SKM-1 treated with dmso at 0.1 percent for 144 hours (cell line): Measurements from ENCODE around the gene OR12D1.
"Not testable (repeated sequence)": the region's sequence is repeated elsewhere in the genome, so short reads cannot be mapped to it uniquely, and the experiment has no call there.

Experiments used
- DNase-seq: peaks from one replicate; lab custom pipeline; 2025; ENCODE audit not compliant: unreplicated experiment; lab: John Stamatoyannopoulos, UW

Gene OR12D1

DNA sequence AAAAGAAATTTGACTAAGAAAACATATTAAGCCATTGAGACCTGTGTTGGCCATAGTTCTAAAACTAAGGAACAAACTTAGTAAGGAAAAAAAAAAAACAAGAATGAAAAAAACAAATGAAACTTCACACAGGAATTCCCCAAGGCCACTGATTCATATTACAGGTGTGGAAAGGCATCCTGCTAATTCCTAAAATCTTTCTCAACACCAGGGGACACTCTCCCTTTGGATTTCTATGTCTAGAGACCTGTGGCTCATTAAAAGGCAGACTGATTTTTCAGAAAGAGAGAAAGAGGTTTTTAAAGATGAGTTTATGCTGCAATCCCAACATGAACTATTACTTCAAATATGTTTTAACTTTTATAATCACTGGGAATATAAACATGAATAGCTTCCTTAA lies at the start of gene OR12D1:
OR12D1 (plus strand) TSS at position 341 of the 400 bp plus-strand sequence.
- no peak for DNase-seq

DNA sequence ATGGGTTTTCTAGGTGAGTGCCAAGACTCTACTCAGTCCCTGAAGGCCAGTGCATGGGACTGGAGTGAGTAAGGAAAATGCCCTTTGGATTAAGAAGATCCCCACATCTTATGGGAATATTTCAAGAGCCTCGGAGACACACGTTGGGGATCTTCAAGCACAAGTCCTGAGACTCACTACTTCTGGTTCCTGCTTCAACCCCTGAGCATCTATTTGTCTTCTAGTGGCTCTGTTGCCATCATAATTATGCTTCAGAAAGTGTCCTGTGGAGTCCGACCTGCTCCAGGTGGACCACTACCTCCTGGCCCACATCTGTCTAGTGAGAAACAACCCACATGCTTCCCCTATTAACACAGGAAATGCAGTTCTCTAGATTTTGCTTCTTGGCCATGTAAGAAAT lies 46.0 kb upstream of the OR12D1 start, which contains the start of gene OR5V1:
OR5V1 (minus strand) TSS at position 101 of the 400 bp plus-strand sequence. CDS start 12,670 bp downstream, outside the sequence.
- DNase-seq, result no peak

DNA sequence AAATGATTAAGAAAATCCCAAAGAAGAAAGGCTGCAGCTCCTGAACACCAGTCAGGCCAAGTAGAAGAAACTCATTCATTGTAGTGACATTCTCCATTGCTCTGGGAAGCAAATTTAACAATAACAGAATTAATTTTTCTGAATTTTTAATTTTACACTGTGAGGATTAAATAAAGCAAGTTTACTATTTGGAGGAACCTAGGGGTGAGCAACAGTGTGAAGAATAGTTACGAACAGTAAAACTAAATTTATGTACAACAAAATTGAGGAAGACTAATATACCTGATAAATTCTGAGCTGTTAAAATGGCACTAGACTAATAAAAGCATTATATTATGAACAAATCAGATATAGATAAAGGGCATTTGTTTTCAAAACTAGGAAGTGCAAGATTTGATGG lies 39.5 kb upstream of the OR12D1 start, which contains the start of gene OR12D3:
OR12D3 (minus strand) TSS at position 101 of the 400 bp plus-strand sequence; CDS start at position 97, 4 bp downstream.
- DNase-seq, result no peak

DNA sequence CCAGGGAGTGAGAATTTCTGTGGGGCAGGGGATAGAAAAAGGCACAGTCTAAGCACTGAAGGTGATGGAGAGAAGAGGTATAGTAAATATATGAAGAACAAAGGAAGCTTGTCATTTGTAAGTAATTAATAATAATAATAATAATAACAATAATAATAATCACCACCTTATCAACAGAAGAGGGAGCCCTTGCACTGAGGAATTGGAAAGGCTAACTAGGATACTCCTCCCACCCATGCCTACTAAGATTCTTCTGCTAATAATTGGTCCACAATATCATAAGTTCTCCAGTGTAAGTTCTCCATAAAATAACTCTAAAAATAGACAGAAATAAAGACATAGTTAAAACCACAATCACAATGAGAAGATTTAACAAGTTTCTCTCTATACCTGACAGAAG lies 38.7 kb upstream of the OR12D1 start:
- no peak for DNase-seq

DNA sequence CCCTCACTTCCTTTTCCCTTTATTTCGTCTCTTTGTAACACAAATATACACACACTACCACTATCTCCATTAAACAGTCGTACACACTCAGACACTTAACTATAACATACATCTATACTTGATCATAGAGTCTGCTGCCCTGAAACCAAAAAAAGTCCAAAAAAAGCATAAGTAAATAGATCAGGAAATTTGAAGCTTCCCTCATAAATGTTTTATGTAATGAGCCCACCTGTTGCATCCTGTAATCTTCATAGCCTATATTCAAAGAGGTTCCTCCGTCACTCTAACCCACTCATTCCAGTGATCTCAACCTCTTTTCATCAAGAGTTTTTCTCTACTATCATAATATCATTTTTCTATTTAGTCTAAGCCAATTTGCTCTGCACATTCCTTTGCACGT lies 26.2 kb upstream of the OR12D1 start:
- no peak for DNase-seq

DNA sequence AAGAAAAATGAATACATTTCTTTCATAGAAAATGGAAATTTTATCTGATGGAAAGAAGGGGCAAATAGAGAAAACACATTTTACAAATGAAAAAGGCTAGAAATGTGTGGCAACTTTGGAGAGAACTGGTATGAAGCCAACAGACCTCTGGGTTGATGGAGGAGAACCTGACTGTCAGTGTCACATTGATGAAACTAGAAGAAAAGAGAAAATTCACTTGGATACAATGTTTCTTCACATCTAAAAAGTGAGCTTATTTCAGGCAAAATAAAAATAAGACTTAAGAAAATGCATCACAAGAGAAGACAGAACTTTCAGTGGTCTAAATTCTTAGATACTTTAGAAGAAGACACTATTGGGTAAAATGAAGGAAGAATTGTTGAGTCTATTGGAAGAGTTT lies 19.4 kb upstream of the OR12D1 start, which contains the start of gene OR12D2:
OR12D2 (plus strand) TSS at position 301 of the 400 bp plus-strand sequence. CDS start 1,069 bp downstream, outside the sequence.
- no peak for DNase-seq

DNA sequence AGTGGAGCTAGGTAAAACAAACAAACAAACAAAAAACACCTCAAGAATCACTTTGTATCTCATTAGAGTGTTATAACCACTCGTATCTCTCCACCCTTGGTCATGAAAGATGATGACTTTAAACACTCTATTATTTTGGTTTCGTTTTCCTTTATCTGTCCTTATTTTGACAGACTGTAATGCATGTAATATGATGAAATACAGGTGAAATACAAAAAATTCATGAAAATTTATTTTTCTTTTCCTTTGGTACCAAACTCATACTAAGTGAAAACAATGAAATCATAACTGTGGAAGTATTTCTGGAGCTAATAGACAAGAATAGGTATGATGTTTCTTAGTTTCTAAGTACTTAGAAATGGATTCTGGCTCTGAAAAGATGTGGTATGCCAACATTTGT lies 15.2 kb upstream of the OR12D1 start:
- DNase-seq, result no peak

DNA sequence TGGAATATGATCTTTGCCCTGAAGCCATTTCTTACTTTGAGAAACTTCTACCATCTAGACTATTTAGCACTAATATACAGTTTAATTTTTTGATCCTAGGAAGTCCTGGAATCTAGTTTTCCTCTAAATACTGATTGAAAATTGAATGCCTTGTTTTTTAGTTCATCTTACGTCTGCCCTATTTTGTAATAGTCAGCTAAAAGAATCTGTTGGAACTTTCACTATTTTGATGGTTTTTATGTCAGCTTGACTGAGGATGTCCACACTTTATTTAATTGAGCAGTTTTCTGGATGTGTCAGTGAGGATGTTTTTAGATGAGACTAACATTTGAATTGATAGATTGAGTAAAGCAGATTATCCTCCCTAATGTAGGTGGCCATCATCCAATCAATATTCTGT lies 10.9 kb upstream of the OR12D1 start:
- DNase-seq, result no peak

DNA sequence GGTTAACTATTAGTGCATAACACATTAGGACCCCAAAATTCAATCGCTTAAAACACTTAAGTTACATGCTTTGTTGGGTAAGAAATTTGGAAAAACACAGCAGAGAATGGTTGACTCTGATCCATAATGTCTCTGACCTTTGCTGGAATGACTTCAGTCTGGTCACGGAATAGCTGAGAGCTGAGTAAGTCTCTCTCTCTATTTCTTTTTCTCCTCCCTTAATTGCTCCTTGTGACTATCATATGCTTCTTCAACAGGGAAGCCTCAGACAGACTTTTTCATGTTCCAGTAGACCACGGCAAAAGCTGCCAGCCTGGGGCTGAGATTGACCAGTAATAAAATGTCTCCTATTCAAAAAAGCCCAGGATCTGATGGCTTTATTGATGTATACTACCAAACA lies 4.8 kb downstream of the OR12D1 start:
- DNase-seq, result no peak

DNA sequence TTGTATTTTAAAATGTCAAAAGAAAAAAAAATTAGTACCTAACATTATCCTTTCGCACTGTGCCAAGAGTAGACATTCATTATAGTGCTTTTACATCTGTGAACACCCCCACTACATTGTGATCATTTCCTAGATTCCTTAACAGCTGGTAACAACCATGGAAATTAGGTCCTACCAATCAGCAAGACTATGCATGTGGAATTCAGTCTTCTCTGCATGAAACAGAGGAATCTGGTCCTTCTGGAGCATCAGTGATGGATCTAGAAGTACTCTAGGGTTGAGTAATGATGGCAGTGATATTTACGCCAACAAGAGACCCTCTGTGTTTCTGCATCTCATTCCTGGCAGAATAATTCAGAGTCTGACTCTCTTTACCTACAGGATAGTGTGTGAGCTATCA lies 9.4 kb downstream of the OR12D1 start:
- no peak for DNase-seq

DNA sequence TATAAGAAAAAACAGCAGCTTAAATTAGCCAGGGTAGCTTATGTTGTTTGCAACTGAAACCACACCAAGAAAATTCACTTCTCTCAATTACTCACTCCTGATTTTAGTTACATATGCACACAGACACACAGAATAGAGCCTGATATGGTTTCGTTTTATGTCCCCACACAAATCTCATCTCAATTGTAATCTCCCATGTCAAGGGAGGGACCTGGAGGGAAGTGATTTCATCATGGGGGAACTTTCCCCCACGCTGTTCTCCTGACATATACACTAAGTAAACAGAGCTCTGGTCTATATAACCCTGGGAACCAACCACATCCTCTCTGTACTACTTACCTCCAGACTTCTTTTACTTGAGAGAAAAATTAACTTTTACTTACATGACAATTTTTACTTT lies 9.8 kb downstream of the OR12D1 start:
- no peak for DNase-seq

DNA sequence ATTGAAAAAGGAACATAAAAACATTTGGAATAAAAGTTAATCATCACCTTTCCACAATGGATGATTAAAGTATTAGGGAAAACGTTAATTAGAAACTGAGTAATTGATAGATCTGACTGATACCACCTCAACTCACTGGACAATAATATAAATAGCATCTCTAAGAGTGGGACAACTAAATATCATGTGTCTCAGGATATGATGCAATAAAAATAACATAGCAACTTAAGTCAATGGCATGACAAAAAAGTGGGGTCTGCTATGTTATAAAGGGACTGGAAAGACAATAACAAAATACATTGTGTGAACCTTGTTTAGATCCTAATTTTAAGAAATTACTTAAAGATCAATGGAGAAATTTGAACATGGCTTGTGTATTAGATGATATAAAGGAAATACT lies 10.3 kb downstream of the OR12D1 start:
- no peak for DNase-seq

DNA sequence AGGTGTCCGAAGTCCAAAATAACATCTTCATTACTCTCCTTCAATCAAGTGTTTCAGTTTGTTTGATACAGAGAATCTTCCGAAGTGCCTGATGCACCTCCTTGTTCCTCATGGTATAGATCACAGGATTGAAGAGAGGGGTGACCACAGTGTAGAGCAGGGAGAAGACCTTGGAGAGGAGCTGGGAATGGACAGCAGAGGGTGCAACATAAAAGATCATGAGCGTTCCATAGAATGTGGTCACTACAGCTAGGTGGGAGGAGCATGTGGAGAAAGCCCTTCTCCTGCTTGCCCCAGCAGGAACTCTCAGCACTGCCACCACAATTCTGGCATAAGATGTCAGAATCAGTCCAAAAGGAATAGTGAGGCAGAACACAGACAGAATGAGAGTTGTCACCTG lies 11.9 kb downstream of the OR12D1 start:
- DNase-seq, result no peak

DNA sequence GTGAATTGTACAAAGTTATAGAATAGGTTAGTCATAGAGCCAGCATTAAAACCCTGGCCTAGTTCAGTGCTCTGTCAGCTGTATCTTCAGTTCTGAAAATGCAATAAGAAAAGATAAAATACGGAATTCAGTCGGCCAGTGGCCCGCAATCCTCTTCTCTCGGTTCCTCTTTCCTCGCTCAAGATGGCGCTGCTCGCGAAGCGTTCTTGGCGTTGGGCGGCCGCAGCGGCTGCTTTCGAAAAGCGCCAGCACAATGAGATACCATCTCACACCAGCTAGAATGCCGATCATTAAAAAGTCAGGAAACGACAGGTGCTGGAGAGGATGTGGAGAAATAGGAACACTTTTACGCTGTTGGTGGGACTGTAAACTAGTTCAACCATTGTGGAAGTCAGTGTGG lies 22.0 kb downstream of the OR12D1 start:
- not testable (repeated sequence) for DNase-seq

DNA sequence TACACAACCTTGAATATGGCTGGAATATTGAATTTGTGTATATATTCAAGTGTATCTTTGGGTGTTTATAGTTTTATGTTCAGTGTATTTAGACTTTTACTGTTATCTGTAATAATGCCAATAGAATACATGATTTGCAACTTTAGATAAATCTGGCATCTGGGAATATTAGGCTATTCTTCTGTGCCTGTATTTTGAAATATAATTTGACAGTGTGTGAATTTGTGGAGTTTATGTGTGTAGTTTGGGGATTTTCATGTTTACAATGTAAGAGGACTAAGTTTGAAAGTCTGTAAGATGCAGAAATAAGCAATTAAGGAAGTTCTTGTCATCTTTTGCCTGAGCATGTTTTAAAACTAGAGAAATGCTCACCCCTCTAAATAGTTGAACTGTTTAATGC lies 24.3 kb downstream of the OR12D1 start, which contains the start of gene OR10C1:
OR10C1 (plus strand) TSS at position 301 of the 400 bp plus-strand sequence. CDS start 710 bp downstream, outside the sequence.
- no peak for DNase-seq

DNA sequence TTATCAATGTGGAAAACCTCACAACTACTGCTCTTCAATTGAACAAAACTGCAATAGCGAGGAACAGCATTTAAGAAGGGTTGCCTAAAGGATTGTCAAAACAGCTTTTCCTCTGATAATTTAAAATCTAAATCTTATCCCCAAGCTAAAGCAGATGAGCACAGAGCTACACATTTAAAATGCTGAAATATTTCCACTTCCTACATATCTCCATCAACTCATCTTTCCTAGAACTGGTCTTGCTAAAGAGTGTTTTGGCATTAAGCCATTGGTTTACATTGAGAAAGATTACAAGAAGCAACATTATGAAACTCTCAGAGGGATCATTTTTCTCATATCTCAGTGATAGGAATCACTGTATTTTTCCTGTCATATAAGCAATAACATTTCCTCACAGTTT lies 28.0 kb downstream of the OR12D1 start:
- DNase-seq, result no peak

DNA sequence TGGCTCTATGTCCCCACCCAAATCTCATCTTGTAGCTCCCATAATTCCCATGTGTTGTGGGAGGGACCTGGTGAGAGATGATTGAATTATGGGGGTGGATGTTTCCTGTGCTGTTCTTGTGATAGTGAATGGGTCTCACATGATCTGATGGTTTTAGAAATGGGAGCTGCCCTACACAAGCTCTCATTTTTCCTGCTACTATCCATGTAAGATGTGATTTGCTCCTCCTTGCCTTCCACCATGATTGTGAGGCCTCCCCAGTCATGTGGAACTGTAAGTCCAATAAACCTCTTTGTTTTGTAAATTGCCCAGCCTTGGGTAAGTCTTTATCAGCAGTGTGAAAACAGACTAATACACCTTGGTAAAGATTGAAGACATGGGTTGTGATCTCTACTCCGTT lies 29.3 kb downstream of the OR12D1 start:
- DNase-seq, result not testable (repeated sequence)

DNA sequence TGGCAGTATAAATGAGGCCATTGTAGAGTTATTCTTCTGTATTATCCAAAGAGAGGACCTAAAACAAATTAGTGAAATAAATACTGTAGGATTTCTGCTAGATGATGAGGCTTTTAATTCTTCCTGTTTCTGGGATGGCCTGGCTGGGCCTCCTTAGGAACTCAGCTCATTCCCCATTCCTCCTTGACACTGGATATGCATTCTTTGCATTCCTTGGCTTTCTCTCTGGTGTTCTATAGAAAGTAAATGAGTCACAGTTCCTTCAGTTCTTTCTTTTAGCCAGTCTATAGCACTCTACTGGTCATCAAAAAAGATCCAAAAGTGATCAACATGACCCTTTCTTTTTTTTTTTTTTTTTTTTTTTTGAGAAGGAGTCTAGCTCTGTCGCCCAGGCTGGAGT lies 32.9 kb downstream of the OR12D1 start:
- DNase-seq, result no peak

DNA sequence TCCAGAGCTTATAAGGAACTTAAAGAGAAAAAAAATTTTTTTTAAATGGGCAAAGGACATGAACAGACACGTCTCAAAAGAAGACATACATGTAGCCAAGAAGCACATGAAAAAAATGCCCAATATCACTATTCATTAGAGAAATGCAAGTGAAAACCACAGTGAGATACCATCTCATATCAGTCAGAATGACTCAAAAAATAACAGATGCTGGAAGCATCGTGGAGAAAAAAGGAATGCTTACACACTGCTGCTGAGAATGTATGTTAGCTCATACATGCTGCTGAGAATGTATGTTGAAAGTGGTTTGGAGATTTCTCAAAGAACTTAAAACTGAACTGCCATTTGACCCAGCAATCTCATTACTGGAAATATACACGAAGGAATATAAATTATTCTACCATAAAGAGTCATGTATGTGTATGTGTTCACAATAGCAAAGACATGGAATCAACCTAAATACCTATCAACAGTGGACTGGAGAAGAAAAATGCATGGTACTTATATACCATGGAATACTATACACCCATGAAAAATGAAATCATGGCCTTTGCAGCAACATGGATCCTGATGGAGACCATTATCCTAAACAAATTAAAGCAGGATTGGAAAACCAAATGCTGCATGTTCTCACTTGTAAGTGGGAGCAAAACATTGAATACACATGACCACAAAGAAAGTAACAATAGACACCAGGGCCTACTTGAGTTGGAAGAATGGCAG lies 36.9 kb downstream of the OR12D1 start:
- no peak for DNase-seq

DNA sequence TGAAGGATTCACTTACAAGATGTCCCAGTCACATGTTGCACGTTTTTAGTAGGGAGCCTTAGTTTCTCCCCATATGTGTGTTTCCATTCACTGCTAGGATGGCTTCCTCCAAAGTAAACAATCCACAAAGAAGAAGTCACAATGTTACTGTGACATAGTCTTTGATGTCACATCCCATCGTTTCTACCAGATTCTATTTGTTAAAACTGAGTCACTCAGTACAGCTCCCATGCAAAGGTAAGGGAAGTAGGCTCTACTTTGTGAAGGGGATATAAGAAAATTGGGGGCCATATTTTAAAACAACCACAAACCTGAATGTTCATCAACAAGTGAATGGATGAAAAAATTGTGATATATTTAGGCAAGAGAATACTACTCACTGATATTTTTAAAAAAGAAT lies 42.2 kb downstream of the OR12D1 start, which contains the start of the genes OR11A1 and OR2H1:
OR11A1 (minus strand) TSS at position 101 of the 400 bp plus-strand sequence. CDS start 29,430 bp downstream, outside the sequence.
OR2H1 (plus strand) TSS at position 185 of the 400 bp plus-strand sequence. CDS start 4,615 bp downstream, outside the sequence.
- no peak for DNase-seq

DNA sequence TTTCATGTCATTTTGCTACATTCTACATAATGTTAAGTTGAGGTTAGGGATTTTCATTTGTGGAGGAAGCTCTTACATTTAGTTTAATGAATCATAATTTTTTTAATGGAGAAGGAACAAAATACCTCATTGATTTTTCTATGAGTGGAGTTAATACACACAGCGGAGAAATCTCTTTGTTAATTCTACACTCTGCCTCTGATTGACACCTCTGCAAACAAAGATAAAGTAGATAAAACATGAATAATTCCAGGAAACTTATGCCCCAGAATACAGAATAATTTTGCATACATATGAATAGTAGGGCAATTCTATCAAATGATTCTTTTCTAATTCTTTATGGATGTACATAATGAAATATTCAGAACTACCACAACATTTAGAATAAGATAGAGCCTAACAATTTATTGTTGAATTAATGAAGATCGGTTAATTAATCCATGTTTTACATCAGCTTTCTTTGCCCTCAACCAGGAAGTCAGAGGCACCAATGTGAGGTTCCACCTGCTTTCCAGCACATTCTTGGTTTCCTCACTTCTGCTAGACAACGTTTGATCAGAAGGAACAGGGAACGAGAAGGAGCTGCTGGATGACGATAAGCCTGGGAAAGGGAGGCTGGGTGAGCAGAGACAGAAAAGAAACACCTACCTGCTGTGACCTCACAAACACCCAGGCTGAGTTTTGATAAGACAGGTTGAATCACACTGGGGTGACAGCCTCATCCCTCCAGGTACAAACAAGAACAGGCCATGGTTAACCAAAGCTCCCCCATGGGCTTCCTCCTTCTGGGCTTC lies 46.5 kb downstream of the OR12D1 start:
- no peak for DNase-seq

DNA sequence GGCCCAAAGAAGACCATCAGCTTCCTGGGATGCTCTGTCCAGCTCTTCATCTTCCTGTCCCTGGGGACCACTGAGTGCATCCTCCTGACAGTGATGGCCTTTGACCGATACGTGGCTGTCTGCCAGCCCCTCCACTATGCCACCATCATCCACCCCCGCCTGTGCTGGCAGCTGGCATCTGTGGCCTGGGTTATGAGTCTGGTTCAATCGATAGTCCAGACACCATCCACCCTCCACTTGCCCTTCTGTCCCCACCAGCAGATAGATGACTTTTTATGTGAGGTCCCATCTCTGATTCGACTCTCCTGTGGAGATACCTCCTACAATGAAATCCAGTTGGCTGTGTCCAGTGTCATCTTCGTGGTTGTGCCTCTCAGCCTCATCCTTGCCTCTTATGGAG lies 47.3 kb downstream of the OR12D1 start:
- DNase-seq, result no peak
